ENCODE results near the gene PRPF8.
"Not testable (repeated sequence)": the region's sequence is repeated elsewhere in the genome, so short reads cannot be mapped to it uniquely, and the experiment has no call there.

Gene PRPF8

GRCh38 chr17:1709971-1710806, 25.5 kb upstream of the PRPF8 start, which contains the start of gene TLCD2:
Gene TLCD2 (minus strand): TSS chr17:1710377. CDS start chr17:1710242, 135 bp downstream.
- Histone ChIP-seq H3K9me3 (ENCODE audit: insufficient read depth, low read length) (no peaks in the 10 kb centered on the region), H3K4me1 (ENCODE audit: low read length) (0 out of 2 replicates have a peak, but pooled peaks cover 3% of the 10 kb centered on the region), H3K4me3 (ENCODE audit: low read length) (no peak within 1 kb of the TSS), H3K4me2 (ENCODE audit: low read length) (no peak within 1 kb of the TSS), H3K79me2 (ENCODE audit: low read length) (no peaks in the 10 kb centered on the region), H3K36me3 (replicated peaks; ENCODE audit: low read depth, low read length) (no peaks in the 10 kb centered on the region), H3K27ac (ENCODE audit: low read length) (no peak within 1 kb of the TSS), H2AFZ (ENCODE audit: low read depth, low read length) (no peak within 1 kb of the TSS), H3K27me3 (ENCODE audit: low read depth, low read length) (no peaks in the 10 kb centered on the region), H3K9ac (ENCODE audit: low read length) (no peak within 1 kb of the TSS), H4K20me1 (ENCODE audit: insufficient read depth, low read length) (no peaks in the 10 kb centered on the region)
- TF ChIP-seq CTCF (IDR thresholded peaks at IDR 0.05; ENCODE audit: low read depth, low read length) (no peak), EZH2phosphoT487 (IDR thresholded peaks at IDR 0.05; ENCODE audit: low read depth) (no peak)

GRCh38 chr17:1709403-1709951, 24.8 kb upstream of the PRPF8 start:
- no peak for TF ChIP-seq CTCF (IDR thresholded peaks at IDR 0.05; ENCODE audit: low read depth, low read length)
- Histone ChIP-seq H3K9ac (ENCODE audit: low read length) (no peak overlapping the region), H3K27me3 (ENCODE audit: low read depth, low read length) (no peaks in the 10 kb centered on the region), H3K9me3 (ENCODE audit: insufficient read depth, low read length) (no peaks in the 10 kb centered on the region), H4K20me1 (ENCODE audit: insufficient read depth, low read length) (no peaks in the 10 kb centered on the region), H3K4me3 (ENCODE audit: low read length) (no peak overlapping the region), H3K36me3 (replicated peaks; ENCODE audit: low read depth, low read length) (no peaks in the 10 kb centered on the region), H3K27ac (ENCODE audit: low read length) (no peak overlapping the region), H2AFZ (ENCODE audit: low read depth, low read length) (no peak overlapping the region), H3K4me1 (ENCODE audit: low read length) (no peaks in the 10 kb centered on the region), H3K4me2 (ENCODE audit: low read length) (no peak overlapping the region), H3K79me2 (ENCODE audit: low read length) (no peaks in the 10 kb centered on the region)

GRCh38 chr17:1708791-1709346, 24.2 kb upstream of the PRPF8 start:
- H3K27me3 ChIP-seq (ENCODE audit: low read depth, low read length); H3K9me3 ChIP-seq (ENCODE audit: insufficient read depth, low read length); H3K79me2 ChIP-seq (ENCODE audit: low read length); H3K27ac ChIP-seq (ENCODE audit: low read length); H3K9ac ChIP-seq (ENCODE audit: low read length); H3K4me3 ChIP-seq (ENCODE audit: low read length); H3K36me3 ChIP-seq (replicated peaks; ENCODE audit: low read depth, low read length); H3K4me2 ChIP-seq (ENCODE audit: low read length); H3K4me1 ChIP-seq (ENCODE audit: low read length); H4K20me1 ChIP-seq (ENCODE audit: insufficient read depth, low read length); H2AFZ ChIP-seq (ENCODE audit: low read depth, low read length): not testable (repeated sequence)

GRCh38 chr17:1707107-1707506, 22.4 kb upstream of the PRPF8 start:
- no peaks in the 10 kb centered on the region for H3K79me2 ChIP-seq (ENCODE audit: low read length)
- H3K4me3 ChIP-seq (ENCODE audit: low read length), result no peak overlapping the region
- no peaks in the 10 kb centered on the region for H3K9me3 ChIP-seq (ENCODE audit: insufficient read depth, low read length)
- H3K9ac ChIP-seq (ENCODE audit: low read length), result no peak overlapping the region
- no peaks in the 10 kb centered on the region for H4K20me1 ChIP-seq (ENCODE audit: insufficient read depth, low read length)
- TF ChIP-seq EZH2phosphoT487 (IDR thresholded peaks at IDR 0.05; ENCODE audit: low read depth) (no peak), CTCF (IDR thresholded peaks at IDR 0.05; ENCODE audit: low read depth, low read length) (no peak)
- no peaks in the 10 kb centered on the region for H3K4me1 ChIP-seq (ENCODE audit: low read length)
- H3K36me3 ChIP-seq (replicated peaks; ENCODE audit: low read depth, low read length), result no peaks in the 10 kb centered on the region
- H3K27ac ChIP-seq (ENCODE audit: low read length), result no peak overlapping the region
- no peak overlapping the region for H3K4me2 ChIP-seq (ENCODE audit: low read length)
- no peaks in the 10 kb centered on the region for H3K27me3 ChIP-seq (ENCODE audit: low read depth, low read length)
- H2AFZ ChIP-seq (ENCODE audit: low read depth, low read length), result no peak overlapping the region

Measured in OCI-LY3 (cell line).